Activated T-cell treated with anti-CD3 and anti-CD28 coated beads, Interleukin-2, amount 50 U/mL, for 72 hours (primary cell): ENCODE data around the gene C15orf61. TPM values are rescaled to one million over a fixed set of nuclear protein-coding genes. Genes with fewer than 3 reads are reported as not detected.
A peak's percentile ranks its signal among the peaks of the same experiment; 100 is the strongest.

ENCODE experiments used
- ATAC-seq, 2 donors: fragments of 150-1000 bp; cut with Tn5 transposase; replicated peaks in 1 of 2; 2 replicates each; pipeline ENCODE4 v1.10.0; 2021; ENCODE audit warnings: moderate library complexity in 2 of 2, mild to moderate bottlenecking in 1 of 2
- DNase-seq, 2 donors: peaks; one replicate each; pipeline ENCODE4 v3.0.0; 2021 to 2022; ENCODE audit warnings: mixed read lengths in 1 of 2
- H3K27ac Mint-ChIP-seq: one replicate; pipeline ENCODE4 v1.8.0; 2022; ENCODE audit warnings: mild to moderate bottlenecking, moderate library complexity, mixed read lengths
- H3K27me3 Mint-ChIP-seq: one replicate; pipeline ENCODE4 v1.8.0; 2022; ENCODE audit warnings: low read depth, mixed read lengths
- H3K36me3 Mint-ChIP-seq, 2 donors: one replicate each; pipeline ENCODE4 v1.8.0; 2022; ENCODE audit warnings: mixed read lengths in 2 of 2, mild to moderate bottlenecking in 1 of 2; ENCODE audit not compliant: insufficient read depth in 2 of 2
- H3K4me1 Mint-ChIP-seq: one replicate; pipeline ENCODE4 v1.8.0; 2022; ENCODE audit warnings: low read depth, mixed read lengths
- H3K4me3 Mint-ChIP-seq, 2 donors: one replicate each; pipeline ENCODE4 v1.8.0; 2022; ENCODE audit warnings: mild to moderate bottlenecking in 2 of 2, mixed read lengths in 2 of 2, moderate library complexity in 2 of 2
- H3K9me3 Mint-ChIP-seq, 2 donors: one replicate each; pipeline ENCODE4 v1.8.0; 2022; ENCODE audit warnings: mixed read lengths in 2 of 2
- total RNA-seq, 2 donors: library from RNA; stranded (reverse); gene quantifications; one replicate each; pipeline ENCODE4 v1.2.3, GENCODE V29; 2022

The C15orf61 gene
- total RNA-seq, 2 donors from 2014 or later, result 5.3 TPM

DNA sequence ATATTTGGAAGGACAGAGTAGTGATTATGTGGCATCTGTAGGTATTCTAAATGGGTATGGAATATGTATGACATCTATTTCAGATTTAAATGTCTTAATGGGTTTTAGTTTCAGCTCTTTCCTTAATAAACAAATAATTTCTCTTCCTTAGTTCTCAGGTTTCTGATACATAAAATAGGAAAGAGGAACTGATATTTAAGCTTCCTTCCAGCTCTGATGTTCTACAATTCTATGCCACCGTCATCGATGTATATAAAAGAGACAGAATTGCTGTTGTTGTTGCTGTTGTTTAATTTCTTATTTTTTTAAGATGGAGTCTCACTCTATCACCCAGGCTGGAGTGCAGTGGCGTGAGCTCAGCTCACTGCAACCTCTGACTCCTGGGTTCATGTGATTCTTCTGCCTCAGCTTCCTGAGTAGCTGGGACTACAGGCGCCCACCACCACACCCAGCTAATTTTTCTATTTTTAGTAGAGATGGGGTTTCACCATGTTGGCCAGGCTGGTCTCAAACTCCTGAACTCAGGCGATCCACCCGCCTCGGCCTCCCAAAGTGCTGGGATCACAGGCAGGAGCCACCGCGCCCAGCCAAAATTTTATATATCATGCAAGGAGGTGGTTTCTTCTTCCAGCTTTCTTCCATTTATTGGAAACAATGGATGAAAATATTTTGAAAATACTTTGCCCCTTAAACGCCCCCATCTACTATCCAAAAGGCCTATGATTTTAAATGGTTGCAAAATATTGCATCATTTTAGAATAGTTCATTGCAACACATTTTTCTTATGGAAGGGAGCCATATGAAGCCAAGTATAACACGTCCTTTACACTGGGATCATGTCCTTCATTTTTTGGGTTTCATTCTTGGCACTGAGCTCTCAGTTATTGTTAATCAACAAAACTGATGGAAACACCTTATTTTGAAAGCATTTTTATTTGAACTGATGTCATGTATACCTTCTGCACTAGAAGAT lies 13.9 kb upstream of the C15orf61 start:
- Mint-ChIP-seq H3K4me3 (no peak overlapping the region), H3K9me3 (no peaks in the 10 kb centered on the region), H3K4me1 (peaks cover 5% of the 10 kb centered on the region), H3K27me3 (no peaks in the 10 kb centered on the region), H3K27ac (no peak overlapping the region), H3K36me3 (no peaks in the 10 kb centered on the region)
- ATAC-seq, result no peak
- DNase-seq, result no peak

DNA sequence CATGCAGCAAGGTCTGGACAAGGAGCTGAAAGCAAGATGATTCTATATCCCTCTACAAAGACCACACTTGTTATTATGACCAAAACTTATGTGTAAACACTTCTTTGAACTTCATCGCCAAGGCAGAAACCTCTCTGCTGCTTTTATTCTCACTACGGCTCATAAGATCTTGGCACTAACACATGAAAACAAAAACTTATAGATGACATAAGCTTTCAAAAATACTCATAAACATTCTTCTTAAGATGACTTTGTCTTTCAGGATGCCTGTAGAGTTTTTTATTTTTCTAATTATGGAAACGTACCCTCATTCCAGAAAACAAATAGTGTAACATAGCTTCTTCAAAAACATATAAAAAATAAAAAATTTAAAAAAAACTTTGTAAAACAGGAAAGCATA lies 12.5 kb upstream of the C15orf61 start:
- H3K4me1 Mint-ChIP-seq, result peaks cover 5% of the 10 kb centered on the region
- H3K36me3 Mint-ChIP-seq, result no peaks in the 10 kb centered on the region
- H3K27me3 Mint-ChIP-seq, result no peaks in the 10 kb centered on the region
- H3K27ac Mint-ChIP-seq, result no peak overlapping the region
- H3K9me3 Mint-ChIP-seq, result no peaks in the 10 kb centered on the region
- H3K4me3 Mint-ChIP-seq, result no peak overlapping the region
- ATAC-seq, result no peak
- DNase-seq, result no peak

DNA sequence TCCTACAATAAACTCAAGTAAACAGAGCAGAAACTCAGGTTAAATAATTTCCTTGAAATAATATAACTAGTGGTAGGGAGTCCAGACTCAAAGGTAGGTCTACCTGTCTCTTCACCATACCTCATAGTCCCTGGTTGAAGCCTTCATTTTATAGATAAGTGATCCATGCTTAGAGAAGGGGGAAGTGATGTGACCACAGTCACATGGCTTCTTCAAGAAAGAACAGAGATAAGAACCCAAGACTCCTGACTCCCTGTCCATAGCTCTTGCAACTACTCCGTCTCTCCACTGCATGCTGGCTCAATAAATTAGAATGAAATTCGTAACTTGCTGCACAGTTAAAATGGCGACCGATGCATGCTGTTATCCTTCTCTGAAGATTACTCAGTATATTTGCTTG lies 11.0 kb upstream of the C15orf61 start:
- Mint-ChIP-seq H3K36me3 (no peaks in the 10 kb centered on the region), H3K27ac (no peak overlapping the region), H3K4me3 (no peak overlapping the region), H3K4me1 (peaks cover 5% of the 10 kb centered on the region), H3K9me3 (no peaks in the 10 kb centered on the region), H3K27me3 (no peaks in the 10 kb centered on the region)
- ATAC-seq (no peak), DNase-seq (no peak)

DNA sequence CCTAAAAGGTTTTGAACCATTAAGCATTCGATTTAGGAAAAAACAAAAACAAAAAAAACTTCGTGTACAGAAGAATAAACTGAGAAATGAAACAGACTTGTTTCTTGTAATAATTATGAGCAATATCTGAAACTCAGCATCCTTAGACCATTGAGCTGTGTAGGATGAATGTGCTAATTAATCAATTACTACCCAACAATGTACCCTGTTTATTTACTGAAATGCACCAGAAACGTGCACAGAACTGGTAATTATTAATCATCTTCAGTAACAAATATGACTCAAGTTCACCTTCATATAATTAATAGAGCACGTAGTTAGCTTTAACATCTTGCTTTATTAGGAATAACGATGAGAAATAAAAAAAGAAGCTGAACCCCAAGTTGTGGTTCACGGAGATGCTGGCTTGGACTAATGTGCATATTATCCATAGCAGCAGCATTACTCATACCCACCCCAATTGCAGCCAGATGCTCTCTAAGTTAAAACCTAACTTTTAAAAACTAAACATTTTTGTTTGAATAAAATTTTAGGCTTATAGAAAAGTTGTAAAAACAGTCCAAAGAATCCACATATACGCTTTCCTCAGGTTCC lies 10.2 kb upstream of the C15orf61 start:
- no peaks in the 10 kb centered on the region for H3K27me3 Mint-ChIP-seq

DNA sequence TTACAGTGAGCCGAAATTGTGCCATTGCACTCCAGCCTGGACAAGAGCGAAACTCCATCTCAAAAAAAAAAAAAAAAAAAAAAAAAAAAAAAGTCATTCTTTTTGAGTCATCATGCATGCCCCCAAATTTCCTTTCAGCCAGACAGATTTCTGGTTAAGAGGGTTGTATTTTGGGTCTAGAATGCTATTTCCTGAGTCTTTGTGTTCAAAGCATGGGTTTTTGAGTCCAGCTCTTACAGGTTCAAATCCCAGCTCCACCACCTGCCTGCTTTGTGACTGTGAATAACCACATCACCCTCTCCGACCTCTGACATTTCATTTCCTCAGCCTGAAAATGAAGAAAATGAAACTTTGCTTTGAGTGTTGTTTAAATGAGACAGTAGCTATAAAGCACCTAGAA lies 9.3 kb upstream of the C15orf61 start:
- ATAC-seq (no peak), DNase-seq (peak in 1 of 2 donors; percentile 3)
- H3K9me3 Mint-ChIP-seq, result no peaks in the 10 kb centered on the region
- no peaks in the 10 kb centered on the region for H3K27me3 Mint-ChIP-seq
- H3K36me3 Mint-ChIP-seq, result no peaks in the 10 kb centered on the region
- H3K27ac Mint-ChIP-seq, result no peak overlapping the region
- peaks cover 5% of the 10 kb centered on the region for H3K4me1 Mint-ChIP-seq
- no peak overlapping the region for H3K4me3 Mint-ChIP-seq

More for the DNA sequence above, 10.2 kb upstream of the C15orf61 start:
- H3K4me3 Mint-ChIP-seq, result no peak overlapping the region
- H3K4me1 Mint-ChIP-seq, result peaks cover 5% of the 10 kb centered on the region
- H3K9me3 Mint-ChIP-seq, result no peaks in the 10 kb centered on the region
- no peak overlapping the region for H3K27ac Mint-ChIP-seq
- ATAC-seq, result no peak
- DNase-seq, result no peak
- H3K36me3 Mint-ChIP-seq, result no peaks in the 10 kb centered on the region

DNA sequence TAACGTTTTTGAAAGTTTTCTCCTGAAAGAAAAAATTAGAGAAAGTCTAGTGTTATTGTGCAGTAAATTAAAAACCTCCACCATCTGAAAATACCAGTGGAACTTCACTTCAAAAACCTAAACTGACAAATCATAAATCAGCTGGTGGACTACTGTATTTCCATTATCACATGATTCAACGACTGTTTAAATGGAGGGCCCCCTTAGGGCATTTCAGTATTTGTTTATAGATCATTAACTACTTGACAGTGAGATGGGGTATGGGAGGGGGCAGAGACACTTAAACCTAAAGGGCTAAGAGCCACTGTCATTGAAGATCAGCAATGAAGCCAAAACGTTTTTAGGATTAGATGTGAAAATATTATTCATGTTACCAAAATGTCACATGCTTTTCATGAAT lies 8.8 kb upstream of the C15orf61 start:
- Mint-ChIP-seq H3K4me3 (no peak overlapping the region), H3K36me3 (no peaks in the 10 kb centered on the region), H3K4me1 (peaks cover 5% of the 10 kb centered on the region), H3K9me3 (no peaks in the 10 kb centered on the region), H3K27ac (no peak overlapping the region), H3K27me3 (no peaks in the 10 kb centered on the region)
- no peak for DNase-seq
- ATAC-seq, result no peak

DNA sequence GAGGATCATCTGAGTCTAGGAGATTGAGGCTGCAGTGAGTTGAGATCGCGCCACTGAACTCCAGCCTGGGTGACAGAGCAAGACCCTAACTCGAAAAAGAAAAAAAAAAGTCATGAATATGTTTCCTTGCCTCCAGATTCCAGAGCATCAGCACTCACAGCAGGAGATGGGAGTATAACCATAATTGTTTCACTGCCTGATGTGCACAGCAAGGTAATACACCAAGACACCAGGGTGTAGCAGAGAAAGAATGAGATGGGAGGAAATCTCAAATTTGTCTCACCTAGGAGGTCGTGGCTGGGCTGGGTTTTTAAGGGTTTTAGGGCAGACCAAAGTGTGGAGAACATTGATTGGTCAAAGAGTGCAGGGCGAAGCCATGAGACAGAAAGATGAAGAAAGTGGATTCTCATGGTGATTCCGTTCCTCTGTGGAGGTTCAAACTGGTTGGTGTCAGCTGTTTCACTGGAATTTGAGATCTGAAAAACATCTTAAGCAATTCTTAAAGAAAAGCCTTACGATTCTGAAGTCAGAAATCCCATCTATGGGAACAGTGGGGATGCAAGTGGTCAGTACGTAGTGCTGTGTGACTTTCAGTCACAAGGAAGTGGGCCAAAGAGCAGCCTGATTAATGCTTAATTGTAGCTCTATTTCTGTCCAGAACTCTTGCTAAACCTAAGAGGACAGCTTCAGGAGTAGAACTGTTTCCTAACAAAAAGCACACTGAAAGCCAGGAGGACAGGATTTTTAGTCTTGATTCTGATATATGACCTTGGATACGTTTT lies 7.8 kb upstream of the C15orf61 start:
- Mint-ChIP-seq H3K9me3 (no peaks in the 10 kb centered on the region), H3K4me1 (peaks cover 5% of the 10 kb centered on the region), H3K4me3 (no peak overlapping the region), H3K27ac (no peak overlapping the region), H3K27me3 (no peaks in the 10 kb centered on the region), H3K36me3 (no peaks in the 10 kb centered on the region)
- ATAC-seq (no peak), DNase-seq (no peak)

DNA sequence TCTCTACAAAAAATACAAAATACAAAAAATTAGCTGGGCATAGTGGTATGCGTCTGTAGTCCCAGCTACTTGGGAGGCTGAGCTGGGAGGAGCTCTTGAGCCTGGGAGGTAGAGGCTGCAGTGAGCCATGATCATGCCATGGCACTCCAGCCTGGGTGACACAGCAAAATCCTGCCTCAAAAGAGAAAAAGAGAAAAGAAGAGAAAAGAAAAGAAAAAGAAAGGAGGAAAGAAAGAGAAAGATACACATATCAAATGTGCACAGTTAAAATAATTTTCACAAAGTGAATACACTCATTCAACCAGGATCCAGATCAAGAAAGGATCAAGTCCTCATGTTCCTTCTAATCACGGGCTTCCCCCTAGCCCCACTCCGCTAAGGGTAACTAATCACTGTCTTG lies 5.8 kb upstream of the C15orf61 start:
- Mint-ChIP-seq H3K9me3 (no peaks in the 10 kb centered on the region), H3K36me3 (no peaks in the 10 kb centered on the region), H3K27me3 (no peaks in the 10 kb centered on the region), H3K27ac (no peak overlapping the region), H3K4me1 (peaks cover 5% of the 10 kb centered on the region), H3K4me3 (no peak overlapping the region)
- no peak for ATAC-seq
- no peak for DNase-seq

DNA sequence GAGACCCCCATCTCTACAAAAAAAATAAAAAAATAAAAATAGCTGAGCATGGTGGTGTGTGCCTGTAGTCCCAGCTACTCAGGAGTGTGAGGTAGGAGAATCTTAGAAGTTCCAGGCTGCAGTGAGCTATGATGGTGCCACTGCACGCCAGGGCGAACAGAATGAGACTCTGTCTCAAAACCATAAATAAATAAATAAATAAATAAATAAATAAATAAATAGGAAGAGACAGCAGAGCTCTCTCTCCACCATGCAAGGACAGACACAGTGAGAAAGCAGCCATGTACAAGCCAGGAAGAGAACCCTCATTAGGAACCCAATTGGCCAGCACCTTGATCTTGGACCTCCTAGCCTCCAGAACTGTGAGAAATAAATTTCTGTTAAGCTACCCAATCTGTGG lies 5.4 kb upstream of the C15orf61 start:
- Mint-ChIP-seq H3K9me3 (no peaks in the 10 kb centered on the region), H3K4me3 (no peak overlapping the region), H3K4me1 (peaks cover 5% of the 10 kb centered on the region), H3K36me3 (no peaks in the 10 kb centered on the region), H3K27me3 (no peaks in the 10 kb centered on the region), H3K27ac (no peak overlapping the region)
- ATAC-seq, result no peak
- DNase-seq, result no peak

DNA sequence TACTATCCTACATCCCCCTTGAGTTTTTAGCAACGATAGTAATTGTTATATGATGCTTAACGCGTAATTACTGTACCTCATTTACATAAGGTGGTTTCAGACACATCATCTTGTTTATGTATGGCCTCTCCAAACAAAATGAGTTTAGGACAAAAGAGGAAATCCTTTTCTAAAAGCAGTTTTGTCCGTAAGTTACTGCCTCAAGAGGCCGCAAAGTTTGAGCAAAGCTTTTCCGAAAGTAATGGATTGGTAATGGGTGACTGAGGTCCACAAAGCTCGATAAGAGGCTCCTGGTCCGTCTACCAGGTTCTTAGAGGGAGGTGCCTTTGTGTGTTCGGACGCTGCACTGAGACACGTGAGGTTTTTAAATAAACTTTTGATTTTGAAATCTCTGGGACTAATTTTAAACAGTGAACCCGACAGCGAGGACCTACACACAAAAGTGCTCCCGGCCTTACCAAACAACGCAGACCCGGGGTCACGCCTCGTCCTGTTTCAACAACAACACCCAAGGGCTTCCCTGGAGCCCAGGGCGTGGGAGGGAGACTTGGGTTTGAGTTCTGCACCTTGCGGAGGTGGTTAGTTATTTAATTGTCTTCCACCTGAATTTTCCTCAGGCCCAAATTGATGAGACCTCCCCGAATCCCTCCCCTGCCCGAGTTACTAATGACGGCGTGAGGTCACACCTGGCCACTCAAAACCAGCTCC lies 456 bp upstream of the C15orf61 start:
- Mint-ChIP-seq H3K27me3 (no peaks in the 10 kb centered on the region), H3K4me1 (peaks cover 22% of the 10 kb centered on the region), H3K27ac (peak overlapping the region; percentile 82), H3K4me3 (peak overlapping the region; percentile 81 to 83), H3K36me3 (peaks cover 0 to 3% of the 10 kb centered on the region in 2 donors), H3K9me3 (no peaks in the 10 kb centered on the region)
- DNase-seq (no peak), ATAC-seq (peak in 1 of 2 donors; percentile 9)

DNA sequence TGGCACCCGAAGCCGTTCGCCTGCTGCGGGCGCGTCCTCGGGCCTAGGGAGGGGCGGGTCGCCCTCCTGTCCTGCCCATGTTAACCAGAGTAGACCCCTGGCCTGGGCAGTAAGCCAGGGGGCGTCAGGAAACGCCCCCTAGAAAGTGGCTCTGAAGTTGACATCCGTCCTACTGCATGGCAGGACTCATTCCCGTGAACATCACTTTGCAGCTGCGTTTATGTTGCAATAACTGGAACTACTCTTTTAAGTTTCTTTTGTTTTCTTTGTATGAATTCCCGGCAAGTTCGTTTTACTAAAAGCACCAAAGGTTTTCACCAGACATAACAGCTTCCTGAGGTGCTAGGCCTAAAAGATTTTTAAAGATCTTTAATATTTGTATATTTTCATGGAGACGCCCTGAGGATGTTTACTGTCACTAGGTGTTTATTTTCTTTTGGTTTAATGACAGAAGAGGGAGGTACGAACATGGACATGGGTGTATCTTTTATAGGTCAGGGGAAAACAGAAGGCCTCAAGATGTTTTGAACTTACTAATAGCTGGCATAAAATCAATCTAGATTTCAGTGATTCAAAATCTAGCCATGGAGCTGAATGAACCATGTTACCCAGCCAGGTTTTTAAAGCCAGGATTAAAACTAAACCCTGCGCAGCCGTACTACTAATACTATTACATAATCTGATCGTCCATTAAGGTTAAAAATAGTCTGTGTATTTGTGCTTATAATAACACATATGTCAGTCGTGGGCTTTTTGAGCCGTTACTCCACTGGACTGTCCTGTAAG lies 1.0 kb downstream of the C15orf61 start:
- Mint-ChIP-seq H3K27ac (peak overlapping the region; percentile 90), H3K4me1 (peaks cover 22% of the 10 kb centered on the region), H3K27me3 (no peaks in the 10 kb centered on the region), H3K36me3 (peaks cover 0 to 3% of the 10 kb centered on the region in 2 donors), H3K4me3 (peak overlapping the region; percentile 96 to 99), H3K9me3 (no peaks in the 10 kb centered on the region)
- ATAC-seq (no peak), DNase-seq (no peak)

DNA sequence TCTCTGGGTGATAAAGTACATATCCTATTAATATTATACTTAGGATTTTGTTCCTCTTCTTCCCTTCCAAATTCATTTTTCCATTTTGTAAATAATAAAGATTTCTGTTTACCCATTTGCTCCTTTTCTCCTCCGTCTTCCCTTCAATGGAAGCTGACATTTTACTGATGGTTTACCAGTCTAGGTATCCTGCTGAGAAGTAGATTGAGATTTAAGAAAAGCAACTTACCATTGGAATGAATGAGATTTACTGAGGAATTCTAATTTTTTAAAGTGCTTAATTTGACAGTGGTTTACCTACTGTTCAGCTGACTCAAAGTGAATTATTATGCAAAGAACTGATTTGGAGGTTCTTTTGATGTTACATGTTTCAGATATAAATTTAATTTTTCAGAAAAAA lies 2.4 kb downstream of the C15orf61 start:
- peaks cover 22% of the 10 kb centered on the region for H3K4me1 Mint-ChIP-seq
- no peaks in the 10 kb centered on the region for H3K27me3 Mint-ChIP-seq
- H3K9me3 Mint-ChIP-seq, result no peaks in the 10 kb centered on the region
- H3K27ac Mint-ChIP-seq, result no peak overlapping the region
- H3K36me3 Mint-ChIP-seq, result peaks cover 0 to 3% of the 10 kb centered on the region in 2 donors
- peak overlapping the region; percentile 96 to 99 for H3K4me3 Mint-ChIP-seq
- DNase-seq (no peak), ATAC-seq (no peak)
